Measurements from ENCODE around the gene NLGN1. TPM values are rescaled to one million over a fixed set of nuclear protein-coding genes. Genes with fewer than 3 reads are reported as not detected.

Gene NLGN1
- total RNA-seq, 4 donors from 2014 or later, result 0.80 to 4.4 (median 1.8) TPM

- intact Hi-C loops (cut with DNase I; ENCODE audit: low total_unique reads), result no loop called here
- WGBS, 2 donors, result 52 to 76% methylated on average over 2 of the region's 2 CpGs
- TF ChIP-seq POLR2A (IDR thresholded peaks at IDR 0.05), result no peak
- no peak for TF ChIP-seq CTCF (IDR thresholded peaks at IDR 0.05)
- no peak overlapping the region for H3K4me3 ChIP-seq (ENCODE audit: low read depth, poor library complexity, severe bottlenecking)
- DNase-seq (ENCODE audit: low spot score in 2 of 2), result no peak
These were observed 524.2 kb downstream of the NLGN1 start for GRCh38 chr3:173921732-173922131.

- no peak overlapping the region for H3K4me3 ChIP-seq (ENCODE audit: low read depth, poor library complexity, severe bottlenecking)
- DNase-seq (ENCODE audit: low spot score in 2 of 2), result no peak
- no peak for TF ChIP-seq CTCF (IDR thresholded peaks at IDR 0.05)
- TF ChIP-seq POLR2A (IDR thresholded peaks at IDR 0.05), result no peak
- intact Hi-C loops (cut with DNase I; ENCODE audit: low total_unique reads), result no loop called here
- WGBS, 2 donors, result 86 to 97% methylated on average over 1 of the region's 1 CpG
These were observed 525.7 kb downstream of the NLGN1 start for GRCh38 chr3:173923204-173923603.

- WGBS, 2 donors, result 89 to 93% methylated on average over 2 of the region's 2 CpGs
- no peak for DNase-seq (ENCODE audit: low spot score in 2 of 2)
- H3K4me3 ChIP-seq (ENCODE audit: low read depth, poor library complexity, severe bottlenecking), result no peak overlapping the region
- TF ChIP-seq CTCF (IDR thresholded peaks at IDR 0.05), result no peak
- no peak for TF ChIP-seq POLR2A (IDR thresholded peaks at IDR 0.05)
- intact Hi-C loops (cut with DNase I; ENCODE audit: low total_unique reads), result no loop called here
These were observed 532.7 kb downstream of the NLGN1 start for GRCh38 chr3:173930251-173930650.

GRCh38 chr3:173932624-173933023 is 535.1 kb downstream of the NLGN1 start:
- TF ChIP-seq CTCF (IDR thresholded peaks at IDR 0.05), result no peak
- no peak for TF ChIP-seq POLR2A (IDR thresholded peaks at IDR 0.05)
- DNase-seq (ENCODE audit: low spot score in 2 of 2), result no peak
- intact Hi-C loops (cut with DNase I; ENCODE audit: low total_unique reads), result no loop called here
- H3K4me3 ChIP-seq (ENCODE audit: low read depth, poor library complexity, severe bottlenecking), result no peak overlapping the region

GRCh38 chr3:173933113-173933512 is 535.6 kb downstream of the NLGN1 start:
- DNase-seq (ENCODE audit: low spot score in 2 of 2), result no peak
- 71 to 78% methylated on average over 1 of the region's 1 CpG for WGBS, 2 donors
- intact Hi-C loops (cut with DNase I; ENCODE audit: low total_unique reads), result no loop called here
- no peak overlapping the region for H3K4me3 ChIP-seq (ENCODE audit: low read depth, poor library complexity, severe bottlenecking)
- no peak for TF ChIP-seq POLR2A (IDR thresholded peaks at IDR 0.05)
- no peak for TF ChIP-seq CTCF (IDR thresholded peaks at IDR 0.05)

- TF ChIP-seq POLR2A (IDR thresholded peaks at IDR 0.05) (no peak), CTCF (IDR thresholded peaks at IDR 0.05) (no peak)
- H3K4me3 ChIP-seq (ENCODE audit: low read depth, poor library complexity, severe bottlenecking), result no peak overlapping the region
- 50 to 86% methylated on average over 2 of the region's 2 CpGs for WGBS, 2 donors
- DNase-seq (ENCODE audit: low spot score in 2 of 2), result no peak
- intact Hi-C loops (cut with DNase I; ENCODE audit: low total_unique reads), result no loop called here
These were observed 538.8 kb downstream of the NLGN1 start for GRCh38 chr3:173936316-173936715.

Measured in lower leg skin (tissue), 4 donors.